ENCODE data around the gene GREM2. TPM values are rescaled to one million over a fixed set of nuclear protein-coding genes. Genes with fewer than 3 reads are reported as not detected.

The GREM2 gene
- total RNA-seq, 2 experiments from 2014 or later, result 0.16 to 0.28 TPM

DNA sequence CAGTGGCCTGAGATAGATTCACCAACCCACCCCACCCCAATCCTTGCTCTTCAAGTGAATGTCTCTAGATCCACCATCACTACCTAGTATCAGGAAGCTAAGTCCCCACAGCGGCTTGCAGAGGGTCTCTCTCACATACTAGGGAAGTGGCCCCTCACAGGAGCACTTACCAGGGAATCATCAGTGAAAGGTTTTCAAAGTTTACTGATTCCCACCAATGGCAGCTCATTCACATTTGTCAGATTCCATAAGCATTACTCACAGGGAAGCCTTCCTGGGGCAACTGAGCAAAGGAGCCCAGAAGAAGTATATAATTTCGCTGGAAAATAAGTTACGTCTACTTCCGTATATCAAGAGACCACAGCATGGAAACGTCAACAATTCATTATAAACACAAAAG lies 120.8 kb downstream of the GREM2 start:
- ChIA-PET CTCF (no interaction called here), POLR2A (no interaction called here)
- no peaks in the 10 kb centered on the region for H3K36me3 ChIP-seq (ENCODE audit: insufficient read depth, low read length)
- DNase-seq (no peak), ATAC-seq (ENCODE audit: poor library complexity) (no peak)
- no peak overlapping the region for H3K4me3 ChIP-seq (ENCODE audit: low read length)
- peaks cover 16% of the 10 kb centered on the region for H3K27me3 Mint-ChIP-seq
- no peaks in the 10 kb centered on the region for H3K4me1 ChIP-seq (ENCODE audit: insufficient read depth, low read length)
- TF ChIP-seq, protein P1, sequence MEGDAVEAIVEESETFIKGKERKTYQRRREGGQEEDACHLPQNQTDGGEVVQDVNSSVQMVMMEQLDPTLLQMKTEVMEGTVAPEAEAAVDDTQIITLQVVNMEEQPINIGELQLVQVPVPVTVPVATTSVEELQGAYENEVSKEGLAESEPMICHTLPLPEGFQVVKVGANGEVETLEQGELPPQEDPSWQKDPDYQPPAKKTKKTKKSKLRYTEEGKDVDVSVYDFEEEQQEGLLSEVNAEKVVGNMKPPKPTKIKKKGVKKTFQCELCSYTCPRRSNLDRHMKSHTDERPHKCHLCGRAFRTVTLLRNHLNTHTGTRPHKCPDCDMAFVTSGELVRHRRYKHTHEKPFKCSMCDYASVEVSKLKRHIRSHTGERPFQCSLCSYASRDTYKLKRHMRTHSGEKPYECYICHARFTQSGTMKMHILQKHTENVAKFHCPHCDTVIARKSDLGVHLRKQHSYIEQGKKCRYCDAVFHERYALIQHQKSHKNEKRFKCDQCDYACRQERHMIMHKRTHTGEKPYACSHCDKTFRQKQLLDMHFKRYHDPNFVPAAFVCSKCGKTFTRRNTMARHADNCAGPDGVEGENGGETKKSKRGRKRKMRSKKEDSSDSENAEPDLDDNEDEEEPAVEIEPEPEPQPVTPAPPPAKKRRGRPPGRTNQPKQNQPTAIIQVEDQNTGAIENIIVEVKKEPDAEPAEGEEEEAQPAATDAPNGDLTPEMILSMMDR (IDR thresholded peaks at IDR 0.05), result no peak
- no peak overlapping the region for H3K27ac ChIP-seq (ENCODE audit: low read depth in 1 of 2, low read length in 2 of 2)
- no peak overlapping the region for H3K4me3 Mint-ChIP-seq
- peaks cover 0 to 15% of the 10 kb centered on the region in 2 experiments for H3K9me3 ChIP-seq (ENCODE audit: control insufficient read depth in 1 of 2, insufficient read depth in 1 of 2, low read length in 2 of 2)
- H3K36me3 Mint-ChIP-seq (ENCODE audit: low read depth), result no peaks in the 10 kb centered on the region
- no peaks in the 10 kb centered on the region for H3K27me3 ChIP-seq (ENCODE audit: control insufficient read depth in 1 of 2, insufficient read depth in 2 of 2, low read length in 2 of 2)
- H3K9me3 Mint-ChIP-seq, result no peaks in the 10 kb centered on the region
- intact Hi-C loops (cut with DNase I, micrococcal nuclease), result no loop called here
- H3K4me1 Mint-ChIP-seq (ENCODE audit: low read depth), result no peaks in the 10 kb centered on the region
- no peak overlapping the region for H3K27ac Mint-ChIP-seq

- intact Hi-C loops (cut with DNase I, micrococcal nuclease), result no loop called here
- CTCF ChIA-PET, result no interaction called here
Measured at GRCh38 chr1:240487493-240487892, 124.5 kb downstream of the GREM2 start.

DNA sequence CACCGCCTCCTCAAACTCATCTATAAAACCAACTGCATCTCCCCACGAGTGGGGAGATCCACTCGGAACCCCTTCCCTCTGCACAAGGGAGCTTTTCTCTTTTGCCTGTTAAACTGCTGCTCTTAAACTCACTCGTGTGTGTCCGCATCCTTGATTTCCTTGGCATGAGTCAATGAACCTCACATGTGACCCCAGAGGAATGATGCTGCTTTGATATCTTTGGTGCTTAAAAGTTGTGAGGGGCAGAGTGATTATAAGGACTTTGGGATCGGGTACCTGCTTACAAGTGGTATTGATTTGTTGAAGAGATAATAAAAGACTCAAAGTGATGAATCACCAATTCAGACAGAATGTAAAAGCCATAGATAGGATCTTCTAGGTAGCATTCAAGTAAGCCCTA lies 125.3 kb downstream of the GREM2 start:
- ATAC-seq (ENCODE audit: poor library complexity) (no peak), DNase-seq (no peak)
- H3K4me1 ChIP-seq (ENCODE audit: insufficient read depth, low read length), result no peaks in the 10 kb centered on the region
- POLR2A ChIA-PET, result no interaction called here
- H3K36me3 ChIP-seq (ENCODE audit: insufficient read depth, low read length), result no peaks in the 10 kb centered on the region
- no peak overlapping the region for H3K27ac ChIP-seq (ENCODE audit: low read depth in 1 of 2, low read length in 2 of 2)
- H3K9me3 Mint-ChIP-seq, result no peaks in the 10 kb centered on the region
- no peak overlapping the region for H3K4me3 Mint-ChIP-seq
- no peak overlapping the region for H3K4me3 ChIP-seq (ENCODE audit: low read length)
- CTCF ChIA-PET, result no interaction called here
- H3K9me3 ChIP-seq (ENCODE audit: control insufficient read depth in 1 of 2, insufficient read depth in 1 of 2, low read length in 2 of 2), result no peaks in the 10 kb centered on the region
- TF ChIP-seq, protein P1 (IDR thresholded peaks at IDR 0.05), result no peak
- H3K36me3 Mint-ChIP-seq (ENCODE audit: low read depth), result no peaks in the 10 kb centered on the region
- H3K27me3 Mint-ChIP-seq, result peaks cover 7% of the 10 kb centered on the region
- intact Hi-C loops (cut with DNase I, micrococcal nuclease), result no loop called here
- no peaks in the 10 kb centered on the region for H3K4me1 Mint-ChIP-seq (ENCODE audit: low read depth)
- H3K27ac Mint-ChIP-seq, result no peak overlapping the region
- H3K27me3 ChIP-seq (ENCODE audit: control insufficient read depth in 1 of 2, insufficient read depth in 2 of 2, low read length in 2 of 2), result no peaks in the 10 kb centered on the region

More at GRCh38 chr1:240487493-240487892, 124.5 kb downstream of the GREM2 start:
- Mint-ChIP-seq H3K4me3 (no peak overlapping the region), H3K36me3 (ENCODE audit: low read depth) (no peaks in the 10 kb centered on the region), H3K9me3 (no peaks in the 10 kb centered on the region), H3K27me3 (peaks cover 16% of the 10 kb centered on the region), H3K4me1 (ENCODE audit: low read depth) (no peaks in the 10 kb centered on the region), H3K27ac (no peak overlapping the region)
- H3K4me1 ChIP-seq (ENCODE audit: insufficient read depth, low read length), result no peaks in the 10 kb centered on the region
- POLR2A ChIA-PET, result no interaction called here
- H3K9me3 ChIP-seq (ENCODE audit: control insufficient read depth in 1 of 2, insufficient read depth in 1 of 2, low read length in 2 of 2), result peaks cover 0 to 3% of the 10 kb centered on the region in 2 experiments
- DNase-seq (no peak), ATAC-seq (ENCODE audit: poor library complexity) (no peak)
- no peak overlapping the region for H3K27ac ChIP-seq (ENCODE audit: low read depth in 1 of 2, low read length in 2 of 2)
- H3K27me3 ChIP-seq (ENCODE audit: control insufficient read depth in 1 of 2, insufficient read depth in 2 of 2, low read length in 2 of 2), result no peaks in the 10 kb centered on the region
- TF ChIP-seq, protein P1 (IDR thresholded peaks at IDR 0.05), result no peak
- H3K4me3 ChIP-seq (ENCODE audit: low read length), result no peak overlapping the region
- H3K36me3 ChIP-seq (ENCODE audit: insufficient read depth, low read length), result no peaks in the 10 kb centered on the region
